BLaER1 treated with 17β-estradiol and CSF1 and Interleukin-3, amounts not matched to agents 10 nM and 100 nM (cell line): Measurements from ENCODE around the gene ABHD8.

ENCODE experiments used
- H3K27ac ChIP-seq, 11 experiments: shearing (Covaris generic); formaldehyde crosslinking; 2 replicates each; pipeline ENCODE4 v1.8.1; 2022
- H3K27me3 ChIP-seq, 11 experiments: shearing (Covaris generic); formaldehyde crosslinking; 2 replicates each; pipeline ENCODE4 v1.8.1; 2022
- H3K36me3 ChIP-seq, 11 experiments: shearing (Covaris generic); formaldehyde crosslinking; 2 replicates each; pipeline ENCODE4 v1.8.1; 2022
- H3K4me1 ChIP-seq, 10 experiments: shearing (Covaris generic); formaldehyde crosslinking; 2 replicates each; pipeline ENCODE4 v1.8.1; 2022
- H3K4me2 ChIP-seq, 11 experiments: shearing (Covaris generic); formaldehyde crosslinking; 2 replicates each; pipeline ENCODE4 v1.8.1; 2022
- H3K4me3 ChIP-seq, 10 experiments: shearing (Covaris generic); formaldehyde crosslinking; 2 replicates each; pipeline ENCODE4 v1.8.1; 2022
- H3K9ac ChIP-seq, 11 experiments: shearing (Covaris generic); formaldehyde crosslinking; 2 replicates each; pipeline ENCODE4 v1.8.1; 2022
- H3K9me3 ChIP-seq, 11 experiments: shearing (Covaris generic); formaldehyde crosslinking; replicated peaks in 1 of 11; 2 replicates each; pipeline ENCODE4 v1.8.1; 2022
- H4K20me1 ChIP-seq, 11 experiments: shearing (Covaris generic); formaldehyde crosslinking; 2 replicates each; pipeline ENCODE4 v1.8.1; 2022
- Cebpa-rat ChIP-seq, 11 experiments: shearing (Covaris generic); IDR thresholded peaks; 2 replicates each; pipeline ENCODE4 v1.8.1; 2022

The ABHD8 gene, protein sequence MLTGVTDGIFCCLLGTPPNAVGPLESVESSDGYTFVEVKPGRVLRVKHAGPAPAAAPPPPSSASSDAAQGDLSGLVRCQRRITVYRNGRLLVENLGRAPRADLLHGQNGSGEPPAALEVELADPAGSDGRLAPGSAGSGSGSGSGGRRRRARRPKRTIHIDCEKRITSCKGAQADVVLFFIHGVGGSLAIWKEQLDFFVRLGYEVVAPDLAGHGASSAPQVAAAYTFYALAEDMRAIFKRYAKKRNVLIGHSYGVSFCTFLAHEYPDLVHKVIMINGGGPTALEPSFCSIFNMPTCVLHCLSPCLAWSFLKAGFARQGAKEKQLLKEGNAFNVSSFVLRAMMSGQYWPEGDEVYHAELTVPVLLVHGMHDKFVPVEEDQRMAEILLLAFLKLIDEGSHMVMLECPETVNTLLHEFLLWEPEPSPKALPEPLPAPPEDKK

DNA sequence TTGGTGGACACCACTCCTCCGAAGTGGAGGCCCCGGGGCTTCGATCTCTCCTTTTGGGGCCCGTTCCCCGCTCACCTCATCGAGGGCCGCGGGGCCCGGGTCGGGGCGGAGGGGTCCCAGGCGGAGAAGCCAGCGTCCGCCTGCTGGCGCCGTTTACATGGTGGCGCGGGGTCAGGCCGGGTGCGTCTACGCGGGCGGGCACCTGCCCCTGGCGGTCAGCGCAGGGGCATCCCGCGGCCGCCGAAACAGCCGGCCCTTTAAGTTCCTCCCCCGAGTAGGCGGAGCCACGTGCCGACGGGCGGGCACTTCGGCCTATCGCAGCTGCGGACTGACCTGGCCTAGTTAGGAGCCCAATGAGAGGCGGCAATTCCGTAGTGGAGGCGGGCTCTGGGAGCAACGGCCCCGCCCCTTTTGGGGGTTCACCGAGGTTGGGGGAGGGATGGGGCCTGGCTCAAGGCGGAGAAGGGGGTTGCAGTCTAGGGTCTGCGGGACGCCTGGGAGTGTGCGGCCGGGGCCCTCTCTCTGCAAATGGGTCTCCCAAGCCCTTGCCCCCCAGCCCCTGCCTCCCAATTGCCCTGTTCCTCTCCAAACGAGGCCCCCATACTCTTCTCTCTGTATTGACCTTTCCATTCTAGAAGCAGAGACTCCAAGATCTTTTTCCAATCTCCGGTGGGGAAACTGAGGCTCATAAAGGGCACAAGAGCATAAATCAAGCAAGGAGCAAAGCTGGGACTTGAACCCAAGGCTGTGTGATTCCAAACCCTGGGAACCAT is at the start of gene ABHD8:
Gene ABHD8, minus strand, starts transcription at position 259 of the 773 bp plus-strand sequence. CDS start 1,809 bp downstream, outside the sequence.
- H3K4me2 ChIP-seq: peak within 1 kb of the TSS; percentile 87 to 99 (median 96)
- H3K27me3 ChIP-seq: no peaks in the 10 kb centered on the region
- H3K9me3 ChIP-seq: peaks cover 3 to 8% (median 6%) of the 10 kb centered on the region in 11 experiments; a peak in 21 of 22 replicates
- no peak for TF ChIP-seq Cebpa-rat (IDR thresholded peaks at IDR 0.05)
- H4K20me1 ChIP-seq: peaks cover 0 to 17% (median 3%) of the 10 kb centered on the region in 11 experiments; a peak in 8 of 22 replicates
- peak within 1 kb of the TSS; percentile 78 to 89 (median 85) for H3K9ac ChIP-seq
- peak within 1 kb of the TSS; percentile 70 to 83 (median 74) for H3K4me3 ChIP-seq
- peak within 1 kb of the TSS; percentile 61 to 92 (median 77) for H3K27ac ChIP-seq
- H3K36me3 ChIP-seq: peaks cover 20 to 34% (median 27%) of the 10 kb centered on the region in 11 experiments
- peaks cover 48 to 71% (median 57%) of the 10 kb centered on the region in 10 experiments for H3K4me1 ChIP-seq

DNA sequence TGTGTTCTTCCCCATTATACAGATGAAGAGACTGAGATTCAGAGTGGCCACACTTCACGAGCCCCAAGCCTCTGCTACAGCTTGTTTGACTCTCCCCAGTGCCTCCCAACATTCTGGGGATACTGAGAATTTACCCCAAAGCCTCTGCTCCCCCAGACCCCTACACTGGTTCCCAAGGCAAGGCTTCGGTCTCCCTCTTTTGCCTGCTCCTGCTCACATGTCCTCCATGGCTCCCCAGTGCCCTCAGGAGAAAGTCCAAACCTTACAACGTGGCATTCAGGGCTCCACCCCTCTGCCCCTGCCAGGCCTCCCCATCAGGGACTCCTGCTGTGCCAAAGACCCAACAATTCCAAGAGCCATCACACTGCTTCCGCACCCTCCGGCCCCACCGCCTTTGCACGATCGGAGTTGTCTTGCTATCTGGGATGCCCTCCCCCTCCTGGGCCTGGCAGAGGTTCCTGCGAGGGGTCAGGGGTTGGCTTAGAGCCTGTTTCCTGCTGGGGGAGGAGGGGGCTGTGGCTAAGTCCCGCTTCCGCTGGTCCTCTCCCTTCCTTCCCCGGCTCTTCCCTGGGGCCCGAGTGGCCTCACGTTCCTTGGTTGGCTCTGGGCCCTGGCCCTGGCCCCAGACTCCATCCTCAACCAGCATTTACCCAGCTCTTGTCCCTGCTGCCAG is 49.5 kb upstream of the ABHD8 start:
- H3K4me3 ChIP-seq: 0 out of 20 replicates have a peak overlapping the region, but pooled peaks of 1 of the 10 experiments have one; percentile 24
- H3K27me3 ChIP-seq: no peaks in the 10 kb centered on the region
- no peaks in the 10 kb centered on the region for H4K20me1 ChIP-seq
- no peaks in the 10 kb centered on the region for H3K9me3 ChIP-seq
- peak overlapping the region in 9 of 11 experiments; percentile 31 to 68 (median 56); a peak in 17 of 22 replicates for H3K27ac ChIP-seq
- H3K4me1 ChIP-seq: peaks cover 53 to 79% (median 62%) of the 10 kb centered on the region in 10 experiments
- H3K36me3 ChIP-seq: no peaks in the 10 kb centered on the region
- peak overlapping the region in 7 of 11 experiments; percentile 8 to 48 (median 44); a peak in 11 of 22 replicates for H3K9ac ChIP-seq
- peak overlapping the region; percentile 45 to 85 (median 68) for H3K4me2 ChIP-seq
- TF ChIP-seq Cebpa-rat (IDR thresholded peaks at IDR 0.05): no peak

GRCh38 chr19:17351815-17352435 is 48.7 kb upstream of the ABHD8 start:
- Histone ChIP-seq H3K4me2 (peak overlapping the region; percentile 59 to 88 (median 80)), H3K4me3 (no peak overlapping the region), H4K20me1 (no peaks in the 10 kb centered on the region), H3K27ac (peak overlapping the region in 9 of 11 experiments; percentile 33 to 68 (median 56); a peak in 16 of 22 replicates), H3K9me3 (no peaks in the 10 kb centered on the region), H3K27me3 (no peaks in the 10 kb centered on the region), H3K36me3 (no peaks in the 10 kb centered on the region), H3K4me1 (peaks cover 62 to 79% (median 70%) of the 10 kb centered on the region in 10 experiments), H3K9ac (peak overlapping the region in 3 of 11 experiments; percentile 30 to 48 (median 45); a peak in 2 of 22 replicates)
- TF ChIP-seq Cebpa-rat (IDR thresholded peaks at IDR 0.05): no peak

DNA sequence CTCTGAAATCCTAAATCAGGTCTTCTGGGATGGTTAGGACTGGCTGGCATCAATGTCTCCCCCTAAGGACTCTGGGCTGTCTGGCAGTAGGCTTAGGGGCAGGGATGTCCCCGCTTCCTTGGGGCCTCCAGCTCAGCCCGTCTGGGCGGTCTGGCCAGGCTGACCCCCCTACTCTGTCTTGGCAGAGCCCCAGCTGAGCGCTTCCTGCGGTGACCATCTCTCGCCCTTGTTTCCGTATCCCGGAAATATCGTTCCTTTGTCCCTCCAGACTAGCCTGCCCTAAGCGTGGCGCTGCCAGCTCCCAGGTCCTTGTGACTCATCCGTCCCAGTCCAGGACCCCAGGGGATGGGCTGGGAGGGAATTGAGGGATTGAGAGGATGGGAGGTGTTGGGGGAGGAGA is 45.5 kb upstream of the ABHD8 start:
- Histone ChIP-seq H3K4me2 (peak overlapping the region; percentile 62 to 88 (median 82)), H3K4me3 (peak overlapping the region in 3 of 10 experiments; percentile 2 to 16 (median 8); a peak in 1 of 20 replicates), H3K4me1 (peaks cover 66 to 89% (median 81%) of the 10 kb centered on the region in 10 experiments), H3K27ac (peak overlapping the region in 10 of 11 experiments; percentile 52 to 81 (median 70); a peak in 20 of 22 replicates), H3K36me3 (peaks cover 0 to 7% (median 0%) of the 10 kb centered on the region in 11 experiments; a peak in 5 of 22 replicates), H3K27me3 (no peaks in the 10 kb centered on the region), H3K9me3 (no peaks in the 10 kb centered on the region), H4K20me1 (no peaks in the 10 kb centered on the region), H3K9ac (peak overlapping the region in 10 of 11 experiments; percentile 8 to 65 (median 58); a peak in 14 of 22 replicates)
- TF ChIP-seq Cebpa-rat (IDR thresholded peaks at IDR 0.05): no peak

GRCh38 chr19:17347877-17348276 is 44.7 kb upstream of the ABHD8 start:
- no peaks in the 10 kb centered on the region for H3K9me3 ChIP-seq
- peaks cover 59 to 88% (median 73%) of the 10 kb centered on the region in 10 experiments for H3K4me1 ChIP-seq
- peak overlapping the region in 10 of 11 experiments; percentile 57 to 81 (median 70); a peak in 20 of 22 replicates for H3K27ac ChIP-seq
- H3K4me2 ChIP-seq: peak overlapping the region; percentile 62 to 88 (median 82)
- H3K36me3 ChIP-seq: peaks cover 0 to 15% (median 3%) of the 10 kb centered on the region in 11 experiments; a peak in 10 of 22 replicates
- H3K27me3 ChIP-seq: no peaks in the 10 kb centered on the region
- H4K20me1 ChIP-seq: no peaks in the 10 kb centered on the region
- 0 out of 20 replicates have a peak overlapping the region, but pooled peaks of 1 of the 10 experiments have one; percentile 35 for H3K4me3 ChIP-seq
- peak overlapping the region in 10 of 11 experiments; percentile 24 to 65 (median 58); a peak in 17 of 22 replicates for H3K9ac ChIP-seq
- no peak for TF ChIP-seq Cebpa-rat (IDR thresholded peaks at IDR 0.05)

DNA sequence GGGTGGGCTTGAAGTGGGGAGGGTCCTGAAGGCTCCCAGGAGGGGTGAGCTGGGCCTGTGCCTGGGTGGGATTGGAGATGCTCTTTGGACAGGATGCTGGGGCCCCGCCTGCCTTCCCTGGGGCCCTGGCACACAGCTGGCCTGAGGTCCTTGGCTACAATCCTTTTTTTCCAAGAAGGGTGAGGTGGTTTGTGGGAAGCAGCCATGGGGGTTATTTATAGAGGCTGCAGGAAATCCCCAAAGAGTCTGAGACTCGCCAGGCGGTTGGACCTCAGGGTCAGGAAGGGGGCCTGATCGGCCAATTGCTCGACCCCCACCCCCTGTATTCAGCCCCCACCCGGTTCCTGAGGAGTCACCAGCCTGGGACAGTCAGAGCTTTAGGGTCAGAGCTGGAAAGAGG is 44.1 kb upstream of the ABHD8 start:
- Histone ChIP-seq H3K9ac (peak overlapping the region in 10 of 11 experiments; percentile 24 to 64 (median 56); a peak in 18 of 22 replicates), H3K27me3 (no peaks in the 10 kb centered on the region), H3K4me3 (peak overlapping the region in 3 of 10 experiments; percentile 12 to 35 (median 17); a peak in 1 of 20 replicates), H3K36me3 (peaks cover 0 to 20% (median 8%) of the 10 kb centered on the region in 11 experiments; a peak in 15 of 22 replicates), H3K4me2 (peak overlapping the region; percentile 62 to 88 (median 82)), H3K27ac (peak overlapping the region in 10 of 11 experiments; percentile 57 to 81 (median 70); a peak in 20 of 22 replicates), H3K4me1 (peaks cover 54 to 83% (median 68%) of the 10 kb centered on the region in 10 experiments), H4K20me1 (no peaks in the 10 kb centered on the region), H3K9me3 (no peaks in the 10 kb centered on the region)
- TF ChIP-seq Cebpa-rat (IDR thresholded peaks at IDR 0.05): no peak

- Histone ChIP-seq H3K4me3 (no peak overlapping the region), H3K9me3 (no peaks in the 10 kb centered on the region), H3K4me1 (peaks cover 45 to 75% (median 58%) of the 10 kb centered on the region in 10 experiments), H3K36me3 (peaks cover 6 to 32% (median 19%) of the 10 kb centered on the region in 11 experiments; a peak in 20 of 22 replicates), H3K9ac (peak overlapping the region in 3 of 11 experiments; percentile 55 to 64 (median 60); a peak in 4 of 22 replicates), H3K27ac (peak overlapping the region in 10 of 11 experiments; percentile 57 to 81 (median 70); a peak in 17 of 22 replicates), H3K4me2 (peak overlapping the region; percentile 62 to 88 (median 82)), H3K27me3 (no peaks in the 10 kb centered on the region), H4K20me1 (no peaks in the 10 kb centered on the region)
- no peak for TF ChIP-seq Cebpa-rat (IDR thresholded peaks at IDR 0.05)
Measured at GRCh38 chr19:17346109-17346671, 43.0 kb upstream of the ABHD8 start.
